HG02678 (cell line): Measurements from ENCODE around the gene CYP2C19.
"Not testable (repeated sequence)": the region's sequence is repeated elsewhere in the genome, so short reads cannot be mapped to it uniquely, and the experiment has no call there.

Source experiments
- ATAC-seq: cut with Tn5 transposase; IDR thresholded peaks from one replicate; pipeline ENCODE4 v1.9.1; 2021; ENCODE audit warnings: mild to moderate bottlenecking, moderate library complexity; ENCODE audit not compliant: unreplicated experiment

Gene CYP2C19

GRCh38 chr10:94762393-94762792, at the start of gene CYP2C19:
Gene CYP2C19, plus strand, starts transcription at chr10:94762681. Its CDS starts 25 bp downstream, at chr10:94762706.
- no peak for ATAC-seq

DNA sequence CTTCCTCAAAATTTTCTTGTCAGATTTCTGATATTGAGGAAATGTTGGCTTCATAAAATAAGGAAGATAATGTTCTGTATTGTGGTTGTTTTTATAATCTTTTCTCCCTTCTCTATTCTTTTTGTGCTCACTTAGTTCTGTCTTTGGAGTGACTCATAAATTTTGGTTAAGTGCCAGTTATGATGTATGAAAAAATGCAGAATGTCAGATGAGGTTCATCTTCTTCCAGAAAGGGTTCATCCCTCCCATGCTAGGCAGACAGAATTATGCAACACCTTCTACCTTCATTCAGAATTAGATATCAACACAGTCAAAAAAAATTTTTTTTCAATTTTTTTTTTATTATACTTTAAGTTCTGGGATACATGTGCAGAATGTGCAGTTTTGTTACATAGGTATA, 36.6 kb upstream of the CYP2C19 start:
- no peak for ATAC-seq

GRCh38 chr10:94735197-94735596, 27.3 kb upstream of the CYP2C19 start:
- ATAC-seq, result no peak

GRCh38 chr10:94738588-94738987, 23.9 kb upstream of the CYP2C19 start:
- no peak for ATAC-seq

DNA sequence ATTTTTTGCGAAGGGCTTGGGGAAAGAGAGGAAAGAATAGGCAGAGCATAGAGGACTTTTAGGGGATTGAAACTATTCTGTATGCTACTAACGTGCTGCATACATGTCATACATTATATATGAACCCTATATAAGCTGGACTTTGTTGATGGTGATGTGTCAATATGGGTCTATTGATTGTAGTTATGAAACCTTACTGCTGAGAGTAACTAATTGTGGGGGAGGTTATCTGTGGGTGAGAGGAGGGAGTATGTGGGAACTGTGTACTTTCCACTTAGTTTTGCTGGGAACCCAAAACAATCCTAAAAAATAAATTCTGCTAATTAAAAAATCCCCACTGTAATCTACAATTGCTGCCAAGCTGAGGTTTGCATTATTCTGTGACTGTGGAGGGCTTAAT, 15.3 kb upstream of the CYP2C19 start:
- ATAC-seq, result no peak

- ATAC-seq, result no peak
Measured at GRCh38 chr10:94747838-94748237, 14.6 kb upstream of the CYP2C19 start.

DNA sequence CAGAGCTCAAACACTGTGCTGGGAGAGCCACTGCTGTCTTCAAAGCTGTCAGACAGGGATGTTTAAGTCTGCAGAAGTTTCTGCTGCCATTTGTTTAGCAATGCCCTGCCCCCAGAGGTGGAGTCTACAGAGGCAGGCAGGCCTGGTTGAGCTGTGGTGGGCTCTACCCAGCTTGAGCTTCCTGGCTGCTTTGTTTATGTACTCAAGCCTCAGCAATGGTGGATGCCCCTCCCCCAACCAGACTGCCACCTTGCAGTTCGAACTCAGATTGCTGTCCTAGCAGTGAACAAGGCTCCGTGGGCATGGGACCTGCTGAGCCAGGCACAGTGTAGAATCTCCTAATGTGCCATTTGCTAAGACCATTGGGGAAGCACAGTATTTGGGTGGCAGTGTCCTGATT, 4.6 kb upstream of the CYP2C19 start:
- no peak for ATAC-seq

DNA sequence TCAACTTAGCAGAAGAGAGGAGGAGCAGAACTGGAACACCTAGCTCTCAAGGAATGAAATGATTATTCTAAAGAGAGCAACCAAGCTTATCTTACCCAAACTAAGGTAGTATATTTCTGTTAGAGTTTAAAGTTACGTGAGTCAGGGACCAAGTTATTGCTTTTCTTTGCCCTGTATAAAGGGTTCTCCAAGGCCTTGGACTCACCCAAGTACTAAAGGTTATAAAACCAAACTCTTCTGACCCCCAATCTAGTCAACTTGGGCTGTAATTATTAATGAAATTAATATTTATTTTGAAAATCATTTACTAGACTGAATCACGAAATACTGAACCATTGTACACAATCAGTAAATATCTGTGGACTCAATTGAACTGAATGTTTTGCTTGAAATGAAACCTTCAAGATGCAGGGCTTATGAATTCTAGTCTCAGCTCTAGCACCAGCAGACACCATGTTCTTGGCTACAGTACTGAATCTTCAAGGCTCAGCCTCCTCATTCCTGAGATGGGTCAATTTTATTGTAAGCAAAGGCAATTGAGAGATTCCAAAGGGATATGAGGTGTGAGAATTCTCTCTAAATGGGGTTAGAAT, 1.8 kb upstream of the CYP2C19 start:
- ATAC-seq, result no peak

DNA sequence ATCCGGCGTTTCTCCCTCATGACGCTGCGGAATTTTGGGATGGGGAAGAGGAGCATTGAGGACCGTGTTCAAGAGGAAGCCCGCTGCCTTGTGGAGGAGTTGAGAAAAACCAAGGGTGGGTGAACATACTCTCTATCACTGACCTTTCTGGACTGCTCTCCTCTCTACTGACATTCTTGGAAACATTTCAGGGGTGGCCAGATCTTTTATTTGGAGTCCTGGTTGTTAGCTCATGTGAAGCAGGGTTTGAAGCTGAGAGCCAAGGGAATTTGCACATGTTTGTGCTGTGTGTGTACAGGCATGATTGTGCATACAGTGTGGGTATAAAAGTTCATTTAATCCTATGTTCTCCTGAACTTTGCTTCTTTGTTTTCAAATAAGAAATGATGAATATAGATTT, 12.9 kb downstream of the CYP2C19 start:
- not testable (repeated sequence) for ATAC-seq

GRCh38 chr10:94777886-94778458, 15.5 kb downstream of the CYP2C19 start:
- no peak for ATAC-seq

DNA sequence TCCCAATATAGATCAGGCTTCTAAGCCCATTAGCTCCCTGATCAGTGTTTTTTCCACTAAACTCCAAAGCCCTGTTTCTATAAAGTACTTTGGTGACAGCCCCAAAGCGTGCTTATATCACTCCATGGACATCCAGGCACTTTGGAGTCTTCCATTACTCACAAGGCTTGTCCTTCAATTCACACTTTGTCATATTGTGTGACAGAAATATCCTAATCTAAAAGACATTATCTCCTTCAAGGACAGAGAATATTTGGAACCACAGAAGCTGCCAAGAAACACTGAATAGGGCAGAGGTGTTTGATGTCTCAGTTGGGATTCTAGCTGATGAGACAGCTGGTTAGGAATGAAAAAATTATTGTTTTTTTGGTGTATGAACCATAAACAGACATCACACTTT, 18.4 kb downstream of the CYP2C19 start:
- no peak for ATAC-seq

- ATAC-seq, result no peak
Measured at GRCh38 chr10:94784256-94784655, 21.8 kb downstream of the CYP2C19 start.

- ATAC-seq, result no peak
Measured at GRCh38 chr10:94785211-94785610, 22.7 kb downstream of the CYP2C19 start.

- not testable (repeated sequence) for ATAC-seq
Measured at GRCh38 chr10:94800551-94800950, 38.1 kb downstream of the CYP2C19 start.

DNA sequence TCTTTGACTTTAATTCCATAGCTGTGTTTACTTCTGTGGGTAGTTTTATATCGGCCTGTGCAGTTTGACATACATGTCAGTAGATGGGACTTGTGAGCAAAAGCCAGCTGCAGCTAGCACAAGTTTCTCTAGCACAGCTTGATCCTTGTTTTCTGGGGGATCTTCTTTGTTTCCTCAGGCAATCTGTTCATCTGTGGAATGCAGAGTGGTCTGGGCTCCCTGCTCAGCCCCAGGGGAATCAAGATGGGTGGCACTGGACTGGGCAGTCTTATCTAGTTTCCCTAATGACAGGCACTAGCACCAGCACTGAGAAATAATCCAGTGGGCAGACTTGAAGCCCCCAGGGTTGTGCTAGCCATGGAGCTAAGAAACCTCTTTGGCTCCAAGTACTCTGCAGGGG, 40.8 kb downstream of the CYP2C19 start:
- ATAC-seq, result no peak

DNA sequence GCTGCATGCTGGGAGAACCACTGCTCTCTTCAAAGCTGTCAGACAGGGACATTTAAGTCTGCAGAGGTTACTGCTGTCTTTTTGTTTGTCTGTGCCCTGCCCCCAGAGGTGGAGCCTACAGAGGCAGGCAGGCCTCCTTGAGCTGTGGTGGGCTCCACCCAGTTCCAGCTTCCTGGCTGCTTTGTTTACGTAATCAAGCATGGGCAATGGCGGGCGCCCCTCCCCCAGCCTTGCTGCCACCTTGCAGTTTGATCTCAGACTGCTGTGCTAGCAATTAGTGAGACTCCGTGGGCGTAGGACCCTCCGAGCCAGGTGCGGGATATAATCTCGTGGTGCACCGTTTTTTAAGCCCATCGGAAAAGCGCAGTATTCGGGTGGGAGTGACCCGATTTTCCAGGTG, 67.5 kb downstream of the CYP2C19 start:
- ATAC-seq, result not testable (repeated sequence)

DNA sequence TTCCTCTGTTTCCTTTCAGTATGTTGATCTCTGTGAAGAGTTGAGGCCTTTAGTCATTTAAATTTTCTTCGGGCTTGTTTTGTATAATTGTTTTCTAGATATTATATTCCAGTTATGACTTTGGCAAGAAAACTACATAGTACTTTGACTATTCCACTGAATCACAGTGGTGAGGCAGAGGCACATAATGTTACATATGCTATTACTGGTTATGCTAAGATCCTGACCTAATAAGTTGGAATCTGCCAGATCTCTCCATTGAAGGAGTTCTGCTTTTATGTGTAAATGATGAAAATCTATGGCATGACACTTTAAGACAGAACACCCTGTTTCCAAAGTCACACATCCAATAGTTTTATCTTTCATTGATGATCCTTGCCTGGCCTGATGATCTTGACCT, 83.7 kb downstream of the CYP2C19 start:
- ATAC-seq, result no peak

DNA sequence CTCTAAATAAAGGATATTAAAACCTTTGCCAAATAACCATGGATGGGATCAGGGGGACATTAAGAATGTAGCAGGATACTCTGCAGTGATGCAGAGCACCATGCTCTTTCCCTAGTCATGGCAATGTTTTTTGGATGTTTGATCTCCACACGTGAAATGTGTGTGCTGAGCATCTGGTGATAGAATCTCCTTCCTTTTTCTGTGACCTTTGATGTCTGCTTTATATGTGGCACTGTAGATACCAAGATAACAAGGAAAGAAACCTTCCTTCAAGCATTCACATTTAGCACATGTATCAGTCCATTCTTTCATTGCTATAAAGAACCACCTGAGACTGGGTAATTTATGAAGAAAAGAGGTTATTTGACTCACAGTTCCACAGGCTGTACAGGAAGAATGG, 88.3 kb downstream of the CYP2C19 start:
- no peak for ATAC-seq

GRCh38 chr10:94851263-94851662, 88.8 kb downstream of the CYP2C19 start:
- no peak for ATAC-seq

DNA sequence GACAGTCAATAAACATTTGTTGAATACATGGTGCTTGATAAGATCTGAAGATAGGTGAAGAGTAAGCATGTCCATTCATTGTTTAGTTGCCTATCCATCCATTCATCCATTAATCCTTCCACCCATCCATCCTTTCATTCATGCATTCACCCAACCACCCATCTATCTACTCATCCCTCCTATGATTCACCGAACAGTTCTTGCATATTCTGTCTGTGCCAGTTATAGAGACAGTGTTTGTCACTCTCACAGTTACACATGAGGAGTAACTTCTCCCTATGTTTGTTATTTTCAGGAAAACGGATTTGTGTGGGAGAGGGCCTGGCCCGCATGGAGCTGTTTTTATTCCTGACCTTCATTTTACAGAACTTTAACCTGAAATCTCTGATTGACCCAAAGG, 90.0 kb downstream of the CYP2C19 start:
- ATAC-seq, result no peak

- no peak for ATAC-seq
Measured at GRCh38 chr10:94853065-94853464, 90.6 kb downstream of the CYP2C19 start.

DNA sequence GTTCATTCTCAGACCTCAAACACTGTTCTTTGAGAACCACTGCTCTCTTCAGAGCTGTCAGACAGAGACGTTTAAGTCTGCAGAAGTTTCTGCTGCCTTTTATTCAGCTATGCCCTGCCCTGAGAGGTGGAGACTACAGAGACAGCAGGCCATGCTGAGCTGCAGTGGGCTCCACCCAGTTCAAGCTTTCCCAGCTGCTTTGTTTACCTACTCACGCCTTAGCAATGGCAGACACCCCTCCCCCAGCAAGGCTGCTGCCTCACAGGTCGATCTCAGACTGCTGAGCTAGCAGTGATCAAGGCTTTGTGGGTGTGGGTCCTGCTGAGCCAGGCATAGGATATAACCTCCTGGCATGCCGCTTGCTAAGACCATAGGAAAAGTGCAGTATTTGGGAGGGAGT, 95.5 kb downstream of the CYP2C19 start:
- no peak for ATAC-seq

DNA sequence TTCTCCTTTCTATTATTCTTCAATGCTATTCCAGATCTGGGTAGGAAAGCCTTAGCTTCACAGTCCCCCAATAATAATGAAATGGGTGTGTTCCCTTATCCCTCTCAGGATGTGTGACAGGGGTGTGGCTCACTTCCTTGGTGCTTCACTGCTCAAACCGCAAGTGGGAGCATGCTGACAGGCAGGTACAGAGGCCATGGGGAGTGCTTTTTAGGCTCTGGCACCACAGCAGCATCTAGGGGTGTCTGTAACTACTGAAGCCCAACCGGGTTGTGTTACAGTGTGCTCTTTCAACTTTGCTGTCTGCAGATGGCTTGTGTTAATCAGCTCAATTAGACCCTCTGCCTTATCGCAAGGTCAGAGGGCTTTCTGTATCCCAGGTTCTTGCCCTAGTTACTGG, 96.6 kb downstream of the CYP2C19 start:
- no peak for ATAC-seq
